ENCODE measurements around the gene ZDHHC14. TPM values are rescaled to one million over a fixed set of nuclear protein-coding genes. Genes with fewer than 3 reads are reported as not detected.

ZDHHC14 gene
- total and polyA plus RNA-seq, 2 experiments from 2014 or later, result 3.0 to 7.4 TPM

GRCh38 chr6:157368359-157369049 is 12.5 kb upstream of the ZDHHC14 start (continued):
- no peak for TF ChIP-seq ZNF462 (CRISPR knock-in tag; IDR thresholded peaks at IDR 0.05)
- TF ChIP-seq CREB1 (CRISPR knock-in tag; IDR thresholded peaks at IDR 0.05; ENCODE audit: low read depth), result no peak
- TF ChIP-seq NANOG (IDR thresholded peaks at IDR 0.05; ENCODE audit: borderline replicate concordance), result no peak

- TF ChIP-seq STAT1 (IDR thresholded peaks at IDR 0.05; ENCODE audit: unreplicated experiment), result no peak
- TF ChIP-seq ZNF114 (CRISPR knock-in tag; IDR thresholded peaks at IDR 0.05), result no peak
- TF ChIP-seq ZNF462 (CRISPR knock-in tag; IDR thresholded peaks at IDR 0.05), result no peak
- TF ChIP-seq ETS1 (IDR thresholded peaks at IDR 0.05), result no peak
- TF ChIP-seq CREB1 (CRISPR knock-in tag; IDR thresholded peaks at IDR 0.05; ENCODE audit: low read depth), result no peak
- Histone ChIP-seq H3K27me3 (ENCODE audit: insufficient read depth) (no peaks in the 10 kb centered on the region), H3K4me1 (ENCODE audit: insufficient read depth) (peaks cover 4% of the 10 kb centered on the region; the same call in 1 of the 2 replicates), H3K9me2 (ENCODE audit: insufficient read depth) (no peaks in the 10 kb centered on the region), H4K20me1 (replicated peaks; ENCODE audit: insufficient read depth) (no peaks in the 10 kb centered on the region; the same call in 1 of the 2 replicates), H3K4me2 (no peak overlapping the region), H3K79me2 (replicated peaks; ENCODE audit: insufficient read depth) (no peaks in the 10 kb centered on the region), H3F3A (replicated peaks; ENCODE audit: low read depth) (no peaks in the 10 kb centered on the region), H2AFZ (no peak overlapping the region), H3K27ac (ENCODE audit: low read depth) (no peak overlapping the region), H3K4me3 (no peak overlapping the region), H3K36me3 (ENCODE audit: insufficient read depth) (no peaks in the 10 kb centered on the region)
- Mint-ChIP-seq H3K27ac (no peak overlapping the region), H3K27me3 (ENCODE audit: insufficient read depth, low read depth, poor library complexity) (no peaks in the 10 kb centered on the region), H3K4me3 (no peak overlapping the region), H3K9me3 (no peaks in the 10 kb centered on the region), H3K36me3 (ENCODE audit: low read depth) (no peaks in the 10 kb centered on the region), H3K4me1 (peaks cover 6% of the 10 kb centered on the region)
- ATAC-seq (no peak), DNase-seq (ENCODE audit: low spot score) (no peak)
These were observed 10.2 kb upstream of the ZDHHC14 start for GRCh38 chr6:157370755-157371154.
